KOPT-K1 (cell line): ENCODE data around the gene ETNK1.

Source experiments
- H3K27ac ChIP-seq: fragments of 200-600 bp; sonication (generic); 2 replicates; pipeline ENCODE4 v1.5.1; 2016; ENCODE audit warnings: antibody characterized with exemption, mild to moderate bottlenecking, low read depth, low read length; ENCODE audit not compliant: poor library complexity, severe bottlenecking
- H3K36me3 ChIP-seq: fragments of 200-600 bp; sonication (generic); 2 replicates; pipeline ENCODE4 v1.5.1; 2017; ENCODE audit warnings: antibody characterized with exemption, mild to moderate bottlenecking, low read length, moderate library complexity; ENCODE audit not compliant: insufficient read depth
- H3K9me3 ChIP-seq: fragments of 200-600 bp; sonication (generic); 2 replicates; pipeline ENCODE4 v1.5.1; 2017; ENCODE audit warnings: antibody characterized with exemption, low read length, mild to moderate bottlenecking; ENCODE audit not compliant: insufficient read depth, poor library complexity, severe bottlenecking

The ETNK1 gene

DNA sequence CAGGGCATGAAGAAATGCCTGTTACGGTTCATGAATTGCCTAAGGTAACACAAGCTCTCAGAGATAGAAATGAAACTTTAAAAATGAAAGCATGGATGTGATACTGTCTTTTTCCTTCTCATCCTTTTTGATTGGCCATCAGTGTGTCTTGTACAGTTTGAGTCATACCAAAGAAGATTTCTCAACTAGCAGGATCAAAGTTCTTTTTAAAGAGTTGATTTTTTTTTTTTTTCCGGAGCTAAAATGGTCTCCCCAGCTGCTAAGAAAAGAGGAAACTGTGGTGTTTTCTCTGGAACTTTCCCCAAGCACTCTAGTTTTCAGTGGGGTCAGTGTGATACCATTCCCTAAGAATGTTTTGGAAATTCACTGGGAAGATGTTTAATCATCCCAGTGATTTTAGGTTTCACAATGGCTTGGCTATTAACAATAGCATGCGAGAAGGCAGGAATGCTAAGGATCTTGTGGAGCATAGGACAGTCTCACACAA is 105.0 kb downstream of the ETNK1 start:
- H3K27ac ChIP-seq, result no peak overlapping the region

DNA sequence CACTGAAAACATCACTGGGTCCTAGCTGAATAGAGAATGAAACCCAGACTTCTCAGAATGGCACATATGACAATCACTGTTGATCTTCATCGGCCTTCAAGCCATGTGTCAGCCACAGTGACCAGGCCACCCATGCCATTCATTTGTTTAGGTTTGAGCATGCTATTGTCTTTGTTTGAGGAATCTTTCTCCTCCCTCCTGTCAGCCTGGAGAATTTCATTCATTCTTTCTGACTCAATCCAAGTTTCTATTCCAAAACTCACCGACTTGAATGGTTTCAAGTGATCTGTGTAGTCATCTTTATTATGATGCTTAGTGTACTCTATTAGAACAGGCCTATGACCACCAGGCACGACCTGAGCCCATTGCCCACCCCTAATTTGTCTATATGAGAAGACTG is 106.3 kb downstream of the ETNK1 start:
- Histone ChIP-seq H3K27ac (no peak overlapping the region), H3K36me3 (no peaks in the 10 kb centered on the region), H3K9me3 (no peaks in the 10 kb centered on the region)

More for the DNA sequence above, 105.0 kb downstream of the ETNK1 start:
- no peaks in the 10 kb centered on the region for H3K9me3 ChIP-seq
- H3K36me3 ChIP-seq, result no peaks in the 10 kb centered on the region

DNA sequence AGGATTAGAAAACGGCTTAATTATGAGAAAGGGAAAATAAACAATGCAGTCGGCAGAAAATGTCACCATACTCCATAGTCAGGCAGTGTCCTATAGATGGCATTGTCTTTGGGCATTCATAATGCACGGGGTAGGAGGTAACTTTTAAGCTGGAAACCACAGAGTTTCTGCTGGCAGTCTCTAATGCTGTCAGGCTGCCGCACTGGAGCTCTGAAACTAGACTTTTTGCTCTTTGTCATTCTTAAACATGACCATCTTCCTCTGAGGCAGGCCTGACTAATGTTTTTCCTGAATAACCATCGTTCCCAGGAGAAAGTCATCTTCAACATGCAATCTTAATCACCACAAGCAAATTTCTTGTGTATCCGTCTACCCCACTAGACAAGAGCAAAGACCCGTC is 108.8 kb downstream of the ETNK1 start:
- H3K9me3 ChIP-seq, result no peaks in the 10 kb centered on the region
- no peaks in the 10 kb centered on the region for H3K36me3 ChIP-seq
- H3K27ac ChIP-seq, result no peak overlapping the region

DNA sequence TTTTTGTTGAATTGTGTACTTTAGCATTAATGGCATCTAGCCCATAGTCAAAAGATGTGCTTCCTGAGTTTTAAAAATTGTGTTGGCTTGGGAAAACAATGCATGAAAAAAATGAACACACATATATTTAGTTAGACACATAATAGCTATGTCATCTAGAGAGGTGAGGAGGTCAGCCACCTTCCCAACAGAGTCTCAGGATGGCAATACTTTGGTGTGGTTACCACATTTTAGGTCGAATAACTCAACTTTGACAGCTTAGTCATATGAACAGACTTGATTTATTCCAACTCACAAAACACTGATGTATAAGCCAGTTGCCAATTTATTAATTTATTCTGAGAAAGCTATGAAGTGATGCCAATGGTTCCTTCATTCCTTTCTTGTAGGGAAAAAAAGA is 114.0 kb downstream of the ETNK1 start:
- H3K9me3 ChIP-seq, result no peaks in the 10 kb centered on the region
- H3K27ac ChIP-seq, result no peak overlapping the region
- no peaks in the 10 kb centered on the region for H3K36me3 ChIP-seq
